K562 (cell line): ENCODE results near the gene FAM171A2. TPM values are rescaled to one million over a fixed set of nuclear protein-coding genes. Genes with fewer than 3 reads are reported as not detected.
A peak's percentile ranks its signal among the peaks of the same experiment; 100 is the strongest.

Experiments used
- ATAC-seq: fragments of 200-7000 bp; cut with Tn5 transposase; 3 replicates; pipeline ENCODE4 v1.9.1; 2020; ENCODE audit warnings: moderate library complexity
- BruUV-seq: library from RNA; stranded (reverse); fragments of 400-500 nt; replicated peaks from 2 replicates; lab custom pipeline; 2021; lab: Mats Ljungman, UMichigan
- CTCF ChIA-PET: fragments of 300-600 bp; formaldehyde crosslinking; extraction: SDS; loops from one replicate; lab custom pipeline; 2021; ENCODE audit warnings: low intra/inter-chr PET ratio; lab: Yijun Ruan, JAX
- POLR2A ChIA-PET: fragments of 300-600, 350-650 bp; sonication (Branson Sonifier 250); formaldehyde crosslinking; extraction: SDS; loops from one replicate; lab custom pipeline; 2021; ENCODE audit warnings: antibody characterized with exemption, inconsistent platforms; lab: Yijun Ruan, JAX
- DNase-seq, 4 experiments: peaks; one replicate each; pipeline versions ENCODE4 v3.0.0 to v3.0.0-alpha.2; 2011 to 2018; ENCODE audit warnings: low spot score in 3 of 4, mixed read lengths in 3 of 4; ENCODE audit errors: extremely low read depth in 1 of 4
- FAIRE-seq: peaks from 2 replicates; lab custom pipeline; 2011; peaks lifted over from hg19 to GRCh38; lab: Jason Lieb, UNC
- H2AFZ ChIP-seq: 2 replicates; pipeline ENCODE4 v1.6.0; 2011; ENCODE audit warnings: low read depth, low read length, control low read depth, inconsistent platforms
- H3K27ac ChIP-seq: fragments of 200-600 bp; 3 replicates; pipeline ENCODE4 v1.8.0; 2011; ENCODE audit warnings: low read depth, mild to moderate bottlenecking, control low read depth, inconsistent platforms, low read length, moderate library complexity, mixed read lengths; ENCODE audit errors: extremely low read depth
- H3K27me3 ChIP-seq, 2 experiments: fragments of 300-600 bp in 1 of 2; 2 replicates in 1 of 2; 3 replicates in 1 of 2; pipeline versions ENCODE4 v1.6.0 to v1.8.0; 2011; ENCODE audit warnings: inconsistent platforms in 2 of 2, low read length in 2 of 2, mild to moderate bottlenecking in 1 of 2, mixed read lengths in 1 of 2, moderate library complexity in 1 of 2; ENCODE audit not compliant: control insufficient read depth in 2 of 2, insufficient read depth in 2 of 2
- H3K36me3 ChIP-seq: fragments of 300-600 bp; 3 replicates; pipeline ENCODE4 v1.8.0; 2011; ENCODE audit warnings: mild to moderate bottlenecking, low read length, inconsistent platforms; ENCODE audit not compliant: control insufficient read depth, insufficient read depth
- H3K4me1 ChIP-seq, 2 experiments: fragments of 200-600 bp in 1 of 2; replicated peaks in 1 of 2; 2 replicates in 1 of 2; 3 replicates in 1 of 2; pipeline versions ENCODE4 v1.5.1 to v1.8.0; 2011; ENCODE audit warnings: inconsistent platforms in 2 of 2, low read length in 2 of 2, mild to moderate bottlenecking in 1 of 2, mixed read lengths in 1 of 2, moderate library complexity in 1 of 2; ENCODE audit not compliant: control insufficient read depth in 2 of 2, insufficient read depth in 2 of 2
- H3K4me2 ChIP-seq: 2 replicates; pipeline ENCODE4 v1.6.1; 2011; ENCODE audit warnings: low read length, control low read depth, inconsistent platforms, mixed read lengths; ENCODE audit not compliant: insufficient read depth
- H3K4me3 ChIP-seq: fragments of 200-600 bp; sonication (generic), shearing (Covaris generic); 2 replicates; pipeline ENCODE4 v1.5.1; 2016; ENCODE audit warnings: control low read depth, inconsistent platforms
- H3K79me2 ChIP-seq: fragments of 200-600 bp; 3 replicates; pipeline ENCODE4 v1.8.0; 2011; ENCODE audit warnings: low read length, inconsistent platforms; ENCODE audit not compliant: control insufficient read depth, insufficient read depth
- H3K9ac ChIP-seq, 2 experiments: 2 replicates each; pipeline versions ENCODE4 v1.6.0 to v1.6.1; 2011; ENCODE audit warnings: low read depth in 2 of 2, low read length in 2 of 2, control low read depth in 1 of 2, inconsistent platforms in 1 of 2, mild to moderate bottlenecking in 1 of 2, mixed read lengths in 1 of 2; ENCODE audit not compliant: insufficient read depth in 1 of 2
- H3K9me1 ChIP-seq: one replicate; pipeline ENCODE4 v1.6.0; 2011; ENCODE audit warnings: inconsistent platforms, mild to moderate bottlenecking, low read length, moderate library complexity; ENCODE audit not compliant: control insufficient read depth, insufficient read depth
- H3K9me3 ChIP-seq: replicated peaks from 2 replicates; pipeline ENCODE4 v1.5.1; 2011; ENCODE audit warnings: low read depth, low read length, inconsistent platforms; ENCODE audit not compliant: control insufficient read depth, insufficient read depth
- H4K20me1 ChIP-seq: replicated peaks from 2 replicates; pipeline ENCODE4 v1.6.1; 2011; ENCODE audit warnings: low read length, inconsistent platforms, mixed read lengths; ENCODE audit not compliant: control insufficient read depth, insufficient read depth
- HMGN3 ChIP-seq: IDR thresholded peaks from 2 replicates; pipeline ENCODE4 v1.6.1; 2011; ENCODE audit warnings: borderline replicate concordance, low read depth, mild to moderate bottlenecking, mixed read lengths, low read length; ENCODE audit not compliant: insufficient read length; ENCODE audit errors: extremely low read depth
- WGBS: fragments of 100-300 bp; shearing (Covaris generic); methylation state at CpG from one replicate; pipeline ENCODE4 v1.1.6; 2016; ENCODE audit warnings: low coverage, mixed read lengths; ENCODE audit not compliant: insufficient coverage; ENCODE audit errors: missing lambda C conversion rate; 5-methylcytosine and 5-hydroxymethylcytosine counted together
- in situ Hi-C: fragments of 300-500 bp; cut with MboI; formaldehyde crosslinking; loops from 4 replicates; pipeline ENCODE4 v1.15.0; 2018; ENCODE audit warnings: inconsistent platforms, mixed read lengths
- intact Hi-C: fragments of 100-400 bp; cut with micrococcal nuclease; formaldehyde crosslinking; loops from 2 replicates; pipeline ENCODE4 v1.14.2; 2022
- polyA plus RNA-seq, 8 experiments: library from polyadenylated mRNA; depleted of rRNA in 4 of 8; stranded (reverse) in 5 of 8; unstranded in 3 of 8; fragments of >200 nt; fragmentation: Nextera tagmentation in 2 of 8; fragmentation: Illumina TruSeq in 1 of 8; extraction: Ambion mirVana in 2 of 8; extraction: Trizol in 1 of 8; gene quantifications; 2 replicates each; pipeline versions ENCODE4 v1.2.1 to v1.2.3, GENCODE V29; 2011 to 2014; ENCODE audit warnings: inconsistent platforms in 1 of 8, missing spikeins in 1 of 8
- total RNA-seq, 7 experiments: library from RNA; depleted of rRNA in 6 of 7; stranded (reverse); fragments of >200 nt in 6 of 7; fragmentation: Illumina TruSeq in 2 of 7; extraction: Trizol in 2 of 7; gene quantifications; 2 replicates each; pipeline versions ENCODE4 v1.2.1 to v1.2.3, GENCODE V29; 2011 to 2021; ENCODE audit warnings: low replicate concordance in 1 of 7
- TF ChIP-seq, protein P1 (sequence below): fragments of 250-450 bp; sonication (Bioruptor Pico); IDR thresholded peaks from 2 replicates; pipeline ENCODE4 v1.9.0; 2021; ENCODE audit warnings: mild to moderate bottlenecking
- TF ChIP-seq, protein P2 (sequence below), 3 experiments: IDR thresholded peaks in 2 of 3; conservative IDR thresholded peaks in 1 of 3; 2 replicates each; pipeline ENCODE4 v1.5.1; 2011 to 2012; ENCODE audit warnings: low read length in 3 of 3, mild to moderate bottlenecking in 3 of 3, control low read depth in 2 of 3, improper control_type of control experiment in 1 of 3, inconsistent platforms in 1 of 3, low read depth in 1 of 3, mixed read lengths in 1 of 3, moderate library complexity in 1 of 3; ENCODE audit not compliant: insufficient read depth in 2 of 3

The FAM171A2 gene
- total and polyA plus RNA-seq, 9 of the 15 experiments (the other 6 are each of a cell fraction or from before 2014, with no cell fraction given) = 0.10 to 10.2 (median 2.0) TPM; not detected in 1

DNA sequence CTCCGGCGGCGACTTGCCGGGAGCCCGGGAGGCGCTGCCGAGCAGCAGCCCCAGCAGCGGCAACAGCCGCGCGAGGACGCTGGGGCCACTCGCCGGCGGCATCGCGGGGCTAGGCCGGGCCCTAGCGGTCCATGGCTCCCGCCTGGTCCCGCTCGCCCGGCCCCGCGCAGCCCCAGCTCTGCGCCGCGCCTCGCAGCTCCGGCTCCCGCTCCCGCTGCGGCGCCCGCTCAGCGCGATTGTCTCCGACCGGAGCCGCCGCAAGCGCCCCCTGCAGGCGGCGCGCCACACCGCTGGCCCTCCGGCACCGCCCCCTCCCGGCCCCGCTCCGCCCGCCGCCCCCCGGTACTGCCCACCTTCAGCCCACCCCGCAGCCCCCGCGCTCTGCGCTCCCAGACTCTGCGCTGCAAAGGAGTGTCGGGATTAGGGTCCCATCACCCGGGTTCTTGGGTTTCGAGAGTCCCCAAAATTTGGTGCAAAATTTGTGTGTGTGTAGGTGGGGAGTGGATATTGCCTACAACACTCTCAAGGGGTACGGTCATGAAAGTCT lies at the start of gene FAM171A2 (continued):
- peak; percentile 40 for TF ChIP-seq HMGN3

DNA sequence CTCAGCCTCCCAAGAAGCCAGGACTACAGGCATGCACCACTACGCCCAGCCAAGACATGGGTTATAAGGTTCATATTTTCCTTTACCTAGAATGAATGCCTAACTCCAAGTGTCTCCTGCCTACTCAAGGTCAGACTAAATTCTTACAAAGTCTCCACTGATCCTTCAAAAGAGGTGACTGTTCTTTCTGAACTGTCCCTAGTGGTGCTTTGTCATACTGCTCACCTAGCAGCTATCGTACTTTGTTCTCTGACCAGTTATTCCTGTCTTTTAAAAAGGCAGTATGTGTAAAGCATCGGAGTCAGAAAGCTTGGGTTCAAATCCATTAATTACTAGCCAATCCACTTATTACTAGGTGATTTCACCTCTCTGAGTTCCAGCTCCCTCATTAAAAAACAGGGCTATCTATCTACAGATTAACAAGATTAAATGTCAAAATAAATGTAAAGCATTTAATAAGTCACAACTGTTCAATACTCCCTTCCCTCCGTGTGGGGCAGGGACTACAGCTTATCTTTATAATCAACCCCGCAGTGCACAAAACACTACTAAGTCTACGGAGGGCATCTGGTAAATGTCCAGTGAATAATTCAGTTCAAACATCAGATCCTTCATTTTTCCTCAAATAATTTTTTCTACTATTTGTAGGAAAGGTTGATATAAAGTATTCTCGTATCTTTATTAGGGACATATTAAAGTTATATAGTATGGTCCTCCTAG lies 45.8 kb upstream of the FAM171A2 start:
- CTCF ChIA-PET = interaction anchor here (0.6 kb wide), 1 partner anchor 33 kb away, joined by 3 read pairs; no protein-coding TSS in a partner anchor
- TF ChIP-seq, protein P1, sequence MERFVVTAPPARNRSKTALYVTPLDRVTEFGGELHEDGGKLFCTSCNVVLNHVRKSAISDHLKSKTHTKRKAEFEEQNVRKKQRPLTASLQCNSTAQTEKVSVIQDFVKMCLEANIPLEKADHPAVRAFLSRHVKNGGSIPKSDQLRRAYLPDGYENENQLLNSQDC = no peak
- TF ChIP-seq, protein P2, sequence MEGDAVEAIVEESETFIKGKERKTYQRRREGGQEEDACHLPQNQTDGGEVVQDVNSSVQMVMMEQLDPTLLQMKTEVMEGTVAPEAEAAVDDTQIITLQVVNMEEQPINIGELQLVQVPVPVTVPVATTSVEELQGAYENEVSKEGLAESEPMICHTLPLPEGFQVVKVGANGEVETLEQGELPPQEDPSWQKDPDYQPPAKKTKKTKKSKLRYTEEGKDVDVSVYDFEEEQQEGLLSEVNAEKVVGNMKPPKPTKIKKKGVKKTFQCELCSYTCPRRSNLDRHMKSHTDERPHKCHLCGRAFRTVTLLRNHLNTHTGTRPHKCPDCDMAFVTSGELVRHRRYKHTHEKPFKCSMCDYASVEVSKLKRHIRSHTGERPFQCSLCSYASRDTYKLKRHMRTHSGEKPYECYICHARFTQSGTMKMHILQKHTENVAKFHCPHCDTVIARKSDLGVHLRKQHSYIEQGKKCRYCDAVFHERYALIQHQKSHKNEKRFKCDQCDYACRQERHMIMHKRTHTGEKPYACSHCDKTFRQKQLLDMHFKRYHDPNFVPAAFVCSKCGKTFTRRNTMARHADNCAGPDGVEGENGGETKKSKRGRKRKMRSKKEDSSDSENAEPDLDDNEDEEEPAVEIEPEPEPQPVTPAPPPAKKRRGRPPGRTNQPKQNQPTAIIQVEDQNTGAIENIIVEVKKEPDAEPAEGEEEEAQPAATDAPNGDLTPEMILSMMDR (IDR thresholded peaks at IDR 0.05 in 2 of 3, conservative IDR thresholded peaks at IDR 0.05 in 1 of 3; ENCODE audit: insufficient read depth in 2 of 3, low read depth in 1 of 3, low read length in 3 of 3) = peak in 2 of 3 experiments; percentile 17 to 20; a peak in 1 of 6 replicates
- no peaks in the 10 kb centered on the region for H3K4me1 ChIP-seq
- H3K9me1 ChIP-seq = no peaks in the 10 kb centered on the region
- no peak overlapping the region for H3K27ac ChIP-seq
- peaks cover 14% of the 10 kb centered on the region; the same call in 2 of the 3 replicates for H3K36me3 ChIP-seq
- H2AFZ ChIP-seq = no peak overlapping the region
- intact Hi-C loops (no loop called here), in situ Hi-C loops (no loop called here)
- ATAC-seq = peak; percentile 77
- H3K4me3 ChIP-seq = no peak overlapping the region
- POLR2A ChIA-PET = interaction anchor here (0.5 to 1.3 kb wide), 2 partner anchors 9 to 17 kb away, joined by 3 read pairs; no protein-coding TSS in a partner anchor
- H3K79me2 ChIP-seq = no peaks in the 10 kb centered on the region
- no TSS peak for BruUV-seq
- 61% methylated on average over 7 of the region's 7 CpGs for WGBS
- FAIRE-seq = peak; percentile 54
- H3K9me3 ChIP-seq = no peaks in the 10 kb centered on the region
- no peak overlapping the region for H3K4me2 ChIP-seq
- H4K20me1 ChIP-seq = no peaks in the 10 kb centered on the region
- H3K9ac ChIP-seq = no peak overlapping the region
- DNase-seq = peak in 1 of 4 experiments; percentile 31
- no peaks in the 10 kb centered on the region for H3K27me3 ChIP-seq
